Adrenal gland (tissue), 12 donors: ENCODE results near the gene CPOX. TPM values are rescaled to one million over a fixed set of nuclear protein-coding genes. Genes with fewer than 3 reads are reported as not detected.

Experiments used
- DNase-seq, 7 donors: peaks; one replicate each; pipeline ENCODE4 v3.0.0-alpha.2; 2019 to 2020
- H3K27ac ChIP-seq, 5 donors: fragments of 200-600 bp; sonication (generic) in 4 of 5; 1 replicate in 3 of 5; 2 replicates in 2 of 5; pipeline versions ENCODE4 v1.5.1 to v1.8.0; 2016 to 2020; ENCODE audit warnings: mild to moderate bottlenecking in 1 of 5
- H3K27me3 ChIP-seq: fragments of 200-600 bp; 2 replicates; pipeline ENCODE4 v1.8.0; 2021
- H3K36me3 ChIP-seq, 2 donors: fragments of 200-600 bp; replicated peaks in 1 of 2; 1 replicate in 1 of 2; 2 replicates in 1 of 2; pipeline versions ENCODE4 v1.5.1 to v1.8.0; 2018 to 2022
- H3K4me1 ChIP-seq, 2 donors: fragments of 200-600 bp; replicated peaks in 1 of 2; 1 replicate in 1 of 2; 2 replicates in 1 of 2; pipeline versions ENCODE4 v1.5.1 to v1.8.0; 2018 to 2021
- H3K4me3 ChIP-seq, 4 donors: fragments of 200-600 bp; sonication (generic) in 3 of 4; one replicate each; pipeline ENCODE4 v1.5.1; 2016 to 2018
- H3K9me3 ChIP-seq, 3 donors: fragments of 200-600 bp; sonication (generic) in 1 of 3; replicated peaks in 1 of 3; 1 replicate in 2 of 3; 2 replicates in 1 of 3; pipeline versions ENCODE4 v1.5.1 to v1.8.0; 2016 to 2021
- POLR2A ChIP-seq, 2 donors: fragments of 450-650 bp; IDR thresholded peaks; one replicate each; pipeline ENCODE4 v1.6.1; 2017; ENCODE audit warnings: antibody characterized with exemption in 2 of 2, mild to moderate bottlenecking in 2 of 2, moderate library complexity in 1 of 2
- WGBS, 4 donors: extraction: QIAGEN DNeasy Blood & Tissue Kit in 2 of 4; methylation state at CpG; one replicate each; pipeline versions ENCODE4 v1.1.5 to v1.1.7; 2013 to 2017; 5-methylcytosine and 5-hydroxymethylcytosine counted together
- intact Hi-C, 2 donors: fragments of 100-400 bp; cut with DNase I; formaldehyde crosslinking; loops; one replicate each; pipeline versions ENCODE4 v1.14.1 to v1.15.0; 2022 to 2023
- polyA plus RNA-seq, 3 donors: library from polyadenylated mRNA; stranded (reverse); fragments of 200-250 nt in 2 of 3; fragments of 350-450 nt in 1 of 3; fragmentation: Illumina TruSeq in 1 of 3; extraction: RNeasy Lipid Tissue Mini Kit (QIAGEN cat#74804) in 1 of 3; gene quantifications; one replicate each; pipeline ENCODE4 v1.2.3, GENCODE V29; 2013 to 2014
- total RNA-seq, 9 donors: library from RNA; depleted of rRNA in 4 of 9; stranded (reverse); fragments of >200 nt in 4 of 9; fragments of 120-200 nt in 1 of 9; fragmentation: NEBNext Ultra II Directional in 1 of 9; extraction: Animal tissue kit (Norgen Biotek cat#: 25700) in 1 of 9; gene quantifications; one replicate each; pipeline versions ENCODE4 v1.1.0 to v1.2.4, GENCODE V29; 2013 to 2023
- TF ChIP-seq, protein P1 (sequence below), 6 experiments: fragments of 450-650 bp in 4 of 6; fragments of 200-600 bp in 2 of 6; sonication (generic) in 1 of 6; IDR thresholded peaks; 1 replicate in 5 of 6; 2 replicates in 1 of 6; pipeline versions ENCODE4 v1.5.1 to v1.8.0; 2016 to 2021; ENCODE audit warnings: antibody characterized with exemption in 6 of 6, mild to moderate bottlenecking in 2 of 6, moderate library complexity in 1 of 6
- donor health status: healthy with polysubstance abuse.
- donor health status: Bipolar disorder and iron deficiency.
- donor health status: DM: yes; HTN: yes; CAD: no.
- donor health status: DM: no; HTN: no; CAD: no.
- donor health status: DM: no; HTN: no; CAD: no.
- donor health status: DM: yes; HTN: yes; CAD: no.

Gene CPOX
- total and polyA plus RNA-seq, 12 donors: 9.0 to 59.8 (median 21.7) TPM

DNA sequence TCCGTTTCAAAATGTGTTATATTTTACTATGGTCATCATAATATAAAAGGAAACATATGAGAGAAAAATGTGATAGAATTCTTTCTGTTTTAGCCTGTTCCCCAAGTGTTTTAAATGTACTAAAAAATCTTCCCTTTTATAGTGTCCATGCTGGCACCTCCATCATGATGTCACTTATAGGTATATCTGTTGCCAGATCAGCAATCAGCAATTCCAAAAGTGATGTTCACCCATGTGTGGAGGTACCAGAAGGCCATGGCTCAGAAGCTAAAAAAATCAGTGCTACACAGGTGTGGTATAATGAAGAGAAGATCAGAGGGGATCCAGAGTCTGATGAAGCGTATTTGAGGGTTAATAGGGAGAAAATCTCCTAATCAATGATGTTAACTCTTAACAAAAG, 62.7 kb downstream of the CPOX start:
- Histone ChIP-seq H3K27ac (no peak overlapping the region), H3K4me1 (no peaks in the 10 kb centered on the region), H3K36me3 (no peaks in the 10 kb centered on the region), H3K9me3 (no peaks in the 10 kb centered on the region), H3K4me3 (no peak overlapping the region), H3K27me3 (no peaks in the 10 kb centered on the region)
- WGBS, 4 donors: 77 to 88% (median 79%) methylated on average over 2 of the region's 2 CpGs
- intact Hi-C loops: no loop called here
- TF ChIP-seq, protein P1, sequence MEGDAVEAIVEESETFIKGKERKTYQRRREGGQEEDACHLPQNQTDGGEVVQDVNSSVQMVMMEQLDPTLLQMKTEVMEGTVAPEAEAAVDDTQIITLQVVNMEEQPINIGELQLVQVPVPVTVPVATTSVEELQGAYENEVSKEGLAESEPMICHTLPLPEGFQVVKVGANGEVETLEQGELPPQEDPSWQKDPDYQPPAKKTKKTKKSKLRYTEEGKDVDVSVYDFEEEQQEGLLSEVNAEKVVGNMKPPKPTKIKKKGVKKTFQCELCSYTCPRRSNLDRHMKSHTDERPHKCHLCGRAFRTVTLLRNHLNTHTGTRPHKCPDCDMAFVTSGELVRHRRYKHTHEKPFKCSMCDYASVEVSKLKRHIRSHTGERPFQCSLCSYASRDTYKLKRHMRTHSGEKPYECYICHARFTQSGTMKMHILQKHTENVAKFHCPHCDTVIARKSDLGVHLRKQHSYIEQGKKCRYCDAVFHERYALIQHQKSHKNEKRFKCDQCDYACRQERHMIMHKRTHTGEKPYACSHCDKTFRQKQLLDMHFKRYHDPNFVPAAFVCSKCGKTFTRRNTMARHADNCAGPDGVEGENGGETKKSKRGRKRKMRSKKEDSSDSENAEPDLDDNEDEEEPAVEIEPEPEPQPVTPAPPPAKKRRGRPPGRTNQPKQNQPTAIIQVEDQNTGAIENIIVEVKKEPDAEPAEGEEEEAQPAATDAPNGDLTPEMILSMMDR (IDR thresholded peaks at IDR 0.05): no peak
- no peak for TF ChIP-seq POLR2A (IDR thresholded peaks at IDR 0.05)
- no peak for DNase-seq

DNA sequence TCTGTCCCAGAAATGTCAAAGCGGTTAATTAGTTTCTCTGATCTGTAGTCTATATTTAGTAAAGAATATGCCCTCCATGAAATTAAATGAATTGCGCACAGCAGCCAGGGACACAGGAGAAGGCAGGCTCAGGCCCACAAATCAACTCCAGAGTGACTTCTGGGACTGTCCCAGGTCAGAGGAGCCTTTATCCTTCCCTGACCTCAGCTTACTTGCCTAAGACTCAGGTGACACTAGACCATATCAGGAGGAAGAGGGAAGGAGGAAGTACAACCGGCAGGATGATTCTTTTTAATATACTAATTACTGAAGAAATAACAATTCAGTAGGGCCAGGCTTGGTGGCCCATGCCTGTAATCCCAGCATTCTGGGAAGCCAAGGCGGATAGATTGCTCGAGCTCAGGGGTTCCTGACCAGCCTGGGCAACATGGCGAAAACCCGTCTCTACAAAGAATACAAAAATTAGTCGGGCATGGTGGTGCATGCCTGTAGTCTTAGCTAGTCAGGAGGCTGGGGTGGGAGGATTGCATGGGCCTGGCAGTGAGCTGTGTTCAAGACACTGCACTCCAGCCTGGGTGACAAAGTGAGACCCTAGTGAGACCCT, 63.5 kb downstream of the CPOX start:
- intact Hi-C loops: no loop called here
- Histone ChIP-seq H3K27me3 (no peaks in the 10 kb centered on the region), H3K27ac (no peak overlapping the region), H3K9me3 (no peaks in the 10 kb centered on the region), H3K4me1 (no peaks in the 10 kb centered on the region), H3K36me3 (no peaks in the 10 kb centered on the region), H3K4me3 (no peak overlapping the region)
- TF ChIP-seq, protein P1 (IDR thresholded peaks at IDR 0.05): no peak
- TF ChIP-seq POLR2A (IDR thresholded peaks at IDR 0.05): no peak
- 83 to 89% (median 87%) methylated on average over 8 of the region's 8 CpGs for WGBS, 4 donors
- DNase-seq: no peak

Other genes with a start within 250 kb of the CPOX start
- gene OR5K4, start 239.8 kb downstream of the CPOX start, total RNA-seq: not detected
- not detected for gene OR5K4, start 239.8 kb downstream of the CPOX start, polyA plus RNA-seq
- not detected for gene OR5K3, start 202.9 kb downstream of the CPOX start, total RNA-seq
- not detected for gene OR5K3, start 202.9 kb downstream of the CPOX start, polyA plus RNA-seq
- not detected for gene OR5K1, start 130.4 kb downstream of the CPOX start, total RNA-seq
- gene OR5K1, start 130.4 kb downstream of the CPOX start, polyA plus RNA-seq: not detected
- gene OR5K2, start 95.9 kb downstream of the CPOX start, total RNA-seq: not detected
- gene OR5K2, start 95.9 kb downstream of the CPOX start, polyA plus RNA-seq: not detected
- 100 to 1,000 TPM in 1 of 9 donors, 10 to 100 TPM in 8; 45.3 to 112 (median 68.7) TPM for gene CLDND1, start 70.7 kb downstream of the CPOX start, total RNA-seq
- gene CLDND1, start 70.7 kb downstream of the CPOX start, polyA plus RNA-seq: 10 to 100 TPM; 52.7 to 88.5 (median 61.8) TPM
- gene GPR15, start 61.6 kb downstream of the CPOX start, total RNA-seq: under 1 TPM in 2 of 9 donors, not detected in 7; 0.14 to 0.39 TPM
- not detected for gene GPR15, start 61.6 kb downstream of the CPOX start, polyA plus RNA-seq
- 10 to 100 TPM in 8 of 9 donors, 1 to 10 TPM in 1; 6.0 to 60.5 (median 20.5) TPM for gene ST3GAL6, start 169.7 kb upstream of the CPOX start, total RNA-seq
- 10 to 100 TPM; 15.2 to 24.9 (median 18.1) TPM for gene ST3GAL6, start 169.7 kb upstream of the CPOX start, polyA plus RNA-seq